Measurements from ENCODE around the gene PPARGC1A.

DNA sequence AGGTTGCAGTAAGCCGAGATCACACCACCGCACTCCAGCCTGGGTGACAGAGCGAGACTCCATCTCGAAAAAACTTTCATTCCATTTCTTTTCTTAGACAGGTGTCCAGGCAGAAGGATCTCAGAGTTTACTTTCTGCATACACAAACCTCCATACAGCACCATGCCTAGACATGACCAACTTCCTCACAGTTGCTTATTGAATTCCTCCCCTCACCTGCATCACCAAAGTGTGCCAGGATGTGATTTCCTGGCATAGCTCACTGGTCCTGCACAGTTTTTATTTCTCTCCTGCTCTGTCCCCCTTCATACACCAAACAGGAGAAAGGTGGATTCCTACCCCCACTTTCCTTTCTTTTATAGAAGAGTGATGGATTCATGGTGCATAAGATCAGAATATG, 34.7 kb upstream of the PPARGC1A start:
- no peak for TF ChIP-seq EP300 (IDR thresholded peaks at IDR 0.05)
- TF ChIP-seq, protein P1, sequence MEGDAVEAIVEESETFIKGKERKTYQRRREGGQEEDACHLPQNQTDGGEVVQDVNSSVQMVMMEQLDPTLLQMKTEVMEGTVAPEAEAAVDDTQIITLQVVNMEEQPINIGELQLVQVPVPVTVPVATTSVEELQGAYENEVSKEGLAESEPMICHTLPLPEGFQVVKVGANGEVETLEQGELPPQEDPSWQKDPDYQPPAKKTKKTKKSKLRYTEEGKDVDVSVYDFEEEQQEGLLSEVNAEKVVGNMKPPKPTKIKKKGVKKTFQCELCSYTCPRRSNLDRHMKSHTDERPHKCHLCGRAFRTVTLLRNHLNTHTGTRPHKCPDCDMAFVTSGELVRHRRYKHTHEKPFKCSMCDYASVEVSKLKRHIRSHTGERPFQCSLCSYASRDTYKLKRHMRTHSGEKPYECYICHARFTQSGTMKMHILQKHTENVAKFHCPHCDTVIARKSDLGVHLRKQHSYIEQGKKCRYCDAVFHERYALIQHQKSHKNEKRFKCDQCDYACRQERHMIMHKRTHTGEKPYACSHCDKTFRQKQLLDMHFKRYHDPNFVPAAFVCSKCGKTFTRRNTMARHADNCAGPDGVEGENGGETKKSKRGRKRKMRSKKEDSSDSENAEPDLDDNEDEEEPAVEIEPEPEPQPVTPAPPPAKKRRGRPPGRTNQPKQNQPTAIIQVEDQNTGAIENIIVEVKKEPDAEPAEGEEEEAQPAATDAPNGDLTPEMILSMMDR (IDR thresholded peaks at IDR 0.05) = no peak

Data from ovary (tissue), 3 donors.